ENCODE data around the gene PYY.
"Not testable (repeated sequence)": the region's sequence is repeated elsewhere in the genome, so short reads cannot be mapped to it uniquely, and the experiment has no call there.

PYY gene

GRCh38 chr17:43953746-43954145 lies at the start of gene PYY:
TSS of gene PYY (minus strand) at chr17:43953940. CDS start at chr17:43953483, 457 bp downstream.
- in situ Hi-C loops (cut with HindIII; ENCODE audit: low sequenced_read_pairs): loop anchor here (5.0 kb wide), 1 partner anchor 39 kb away; no protein-coding TSS in a partner anchor

GRCh38 chr17:44002141-44002848 lies 48.6 kb upstream of the PYY start:
- in situ Hi-C loops (cut with HindIII; ENCODE audit: low sequenced_read_pairs): no loop called here

- in situ Hi-C loops (cut with HindIII; ENCODE audit: low sequenced_read_pairs): no loop called here
Observed at GRCh38 chr17:44001461-44001920, 47.8 kb upstream of the PYY start.

- in situ Hi-C loops (cut with HindIII; ENCODE audit: low sequenced_read_pairs): no loop called here
Observed at GRCh38 chr17:44000871-44001460, 47.2 kb upstream of the PYY start.

DNA sequence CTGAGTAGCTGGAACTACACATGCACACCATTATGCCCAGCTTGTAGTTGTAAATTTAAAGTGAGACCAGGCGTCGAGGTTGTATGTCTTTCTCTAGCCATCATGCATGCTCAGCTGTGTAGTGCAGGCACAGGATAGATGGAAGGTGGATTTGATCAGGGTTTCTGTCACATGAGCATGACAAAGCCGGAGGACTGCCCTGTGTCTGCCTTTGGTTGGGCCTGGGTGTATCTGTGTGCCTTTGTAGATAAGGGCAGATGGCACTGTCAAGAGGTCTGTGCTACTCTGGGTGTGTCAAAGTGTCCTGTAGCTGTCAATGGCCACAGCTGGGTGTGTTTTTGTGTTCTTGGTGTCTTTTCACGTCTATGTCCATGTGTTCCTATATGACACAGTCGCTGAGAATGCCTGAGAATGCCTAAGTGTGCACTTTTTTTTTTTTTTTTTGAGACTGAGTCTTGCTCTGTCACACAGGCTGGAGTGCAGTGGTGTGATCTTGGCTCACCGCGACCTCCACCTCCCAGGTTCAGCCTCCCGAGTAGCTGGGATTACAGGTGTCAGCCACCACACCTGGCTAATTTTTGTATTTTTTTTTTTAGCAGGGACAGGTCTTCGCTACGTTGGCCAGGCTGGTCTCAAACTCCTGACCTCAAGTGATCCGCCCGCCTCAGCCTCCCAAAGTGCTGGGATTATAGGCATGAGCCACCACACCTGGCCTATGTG lies 46.6 kb upstream of the PYY start:
- in situ Hi-C loops (cut with HindIII; ENCODE audit: low sequenced_read_pairs): no loop called here

- in situ Hi-C loops (cut with HindIII; ENCODE audit: low sequenced_read_pairs): no loop called here
Observed at GRCh38 chr17:43999024-43999423, 45.3 kb upstream of the PYY start.

GRCh38 chr17:43998552-43998951 lies 44.8 kb upstream of the PYY start:
- in situ Hi-C loops (cut with HindIII; ENCODE audit: low sequenced_read_pairs): no loop called here

DNA sequence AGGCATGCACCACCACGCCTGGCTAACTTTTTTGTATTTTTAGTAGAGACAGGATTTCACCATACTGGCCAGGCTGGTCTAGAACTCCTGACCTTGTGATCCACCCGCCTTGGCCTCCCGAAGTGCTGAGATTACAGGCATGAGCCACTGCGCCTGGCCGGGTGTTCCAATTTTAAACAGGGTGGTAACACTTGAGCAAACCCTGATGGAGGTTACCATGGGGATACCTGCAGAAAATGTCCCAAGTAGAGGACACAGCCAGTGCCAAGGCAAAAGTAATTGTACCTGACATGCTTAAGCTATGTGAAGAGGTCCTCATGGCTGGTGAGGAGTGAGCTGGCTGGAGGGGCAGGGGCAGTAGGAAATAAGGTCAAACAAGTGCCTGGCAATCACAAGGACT lies 43.4 kb upstream of the PYY start:
- in situ Hi-C loops (cut with HindIII; ENCODE audit: low sequenced_read_pairs): not testable (repeated sequence)

GRCh38 chr17:43995150-43995471 lies 41.4 kb upstream of the PYY start:
- in situ Hi-C loops (cut with HindIII; ENCODE audit: low sequenced_read_pairs): no loop called here

- in situ Hi-C loops (cut with HindIII; ENCODE audit: low sequenced_read_pairs): loop anchor here (5.0 kb wide), 1 partner anchor 42 kb away; the partner anchor contains the start of gene PYY
Observed at GRCh38 chr17:43994272-43995149, 40.8 kb upstream of the PYY start.

- in situ Hi-C loops (cut with HindIII; ENCODE audit: low sequenced_read_pairs): loop anchor here (5.0 kb wide), 1 partner anchor 40 kb away; the partner anchor contains the start of gene PYY
Observed at GRCh38 chr17:43992641-43993040, 38.9 kb upstream of the PYY start.

- in situ Hi-C loops (cut with HindIII; ENCODE audit: low sequenced_read_pairs): no loop called here
Observed at GRCh38 chr17:43988301-43988700, 34.6 kb upstream of the PYY start.

DNA sequence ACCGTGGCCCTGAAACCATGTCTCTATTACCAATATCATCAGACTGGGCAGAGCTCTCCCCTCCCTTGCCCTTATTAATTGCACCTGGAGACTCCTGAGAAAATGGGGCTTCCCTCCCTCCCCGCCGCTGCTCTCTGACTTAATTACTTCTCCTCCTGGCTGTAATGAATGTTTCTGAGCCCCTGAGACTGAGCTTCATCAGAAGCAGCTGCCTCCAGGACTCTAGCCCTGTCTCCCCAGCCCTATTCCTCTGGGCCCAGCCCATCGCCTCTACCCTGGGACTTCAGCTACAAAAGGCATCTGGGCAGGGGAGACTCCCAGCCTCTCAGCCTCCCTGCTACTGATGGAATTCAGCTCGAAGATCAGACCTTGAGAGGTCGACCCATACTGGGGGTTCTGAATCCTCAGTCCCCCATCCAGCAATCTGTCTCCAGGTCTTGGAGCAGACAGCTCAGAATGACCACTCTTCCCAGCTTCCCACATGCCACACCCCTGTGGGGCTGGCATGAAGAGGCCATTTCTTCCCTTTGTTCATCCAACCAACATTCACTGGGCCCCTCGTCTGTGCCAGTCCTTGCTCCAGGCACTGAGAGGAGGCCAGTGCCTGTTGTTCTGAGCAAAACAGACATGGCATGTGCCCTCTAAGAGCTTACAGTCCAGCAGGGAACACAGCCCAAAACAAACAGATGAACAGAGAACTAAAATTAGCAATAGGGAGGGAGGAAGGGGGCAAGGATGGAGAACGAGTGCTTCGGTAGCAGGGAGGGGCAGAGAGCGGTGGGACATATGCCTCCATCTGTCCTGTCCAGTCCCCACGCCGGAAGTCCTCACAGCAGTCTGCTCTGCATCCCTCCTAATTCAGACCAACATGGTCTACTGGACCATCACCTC lies 33.6 kb upstream of the PYY start:
- in situ Hi-C loops (cut with HindIII; ENCODE audit: low sequenced_read_pairs): no loop called here

- in situ Hi-C loops (cut with HindIII; ENCODE audit: low sequenced_read_pairs): no loop called here
Observed at GRCh38 chr17:43986225-43986981, 32.7 kb upstream of the PYY start.

DNA sequence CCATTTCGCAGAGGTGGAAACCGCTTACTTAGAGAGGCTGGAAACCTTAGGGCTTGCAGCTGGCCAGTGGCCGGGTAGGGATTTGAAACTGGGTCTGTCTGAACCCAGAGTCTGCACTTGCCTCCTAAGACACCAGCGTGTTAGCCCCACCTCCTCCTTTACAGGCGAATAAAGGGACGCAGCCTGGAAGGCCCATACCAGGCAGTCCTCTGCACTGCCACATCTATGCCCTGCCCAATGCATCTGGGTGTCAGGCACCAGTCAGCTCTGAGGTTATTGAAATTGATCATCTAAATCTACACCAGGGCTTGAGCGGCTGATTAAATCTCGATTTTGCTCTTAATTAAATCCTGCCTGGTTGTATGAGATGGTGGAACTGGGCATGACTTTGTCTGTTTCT lies 30.8 kb upstream of the PYY start:
- in situ Hi-C loops (cut with HindIII; ENCODE audit: low sequenced_read_pairs): no loop called here

- in situ Hi-C loops (cut with HindIII; ENCODE audit: low sequenced_read_pairs): no loop called here
Observed at GRCh38 chr17:43983515-43984411, 30.0 kb upstream of the PYY start.

- in situ Hi-C loops (cut with HindIII; ENCODE audit: low sequenced_read_pairs): no loop called here
Observed at GRCh38 chr17:43983196-43983514, 29.4 kb upstream of the PYY start.

DNA sequence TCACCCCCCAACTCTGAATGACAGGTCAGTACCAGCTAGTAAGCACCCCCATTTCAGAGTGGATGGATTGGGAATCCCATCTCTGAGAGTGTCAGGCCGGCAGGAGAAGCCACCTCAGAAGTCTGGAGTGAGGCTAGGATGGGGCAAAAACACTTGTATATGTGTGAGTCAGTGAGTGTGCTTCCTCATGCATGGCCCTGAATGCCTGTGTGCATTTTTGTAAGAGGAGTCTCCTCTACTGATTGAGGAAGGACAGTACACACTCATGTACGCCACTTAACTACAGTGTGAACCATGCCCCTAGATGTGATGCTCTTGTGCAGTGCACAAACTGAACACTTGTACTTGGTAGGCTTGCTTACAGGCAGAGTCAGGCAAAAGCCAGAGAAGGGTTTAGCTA lies 28.4 kb upstream of the PYY start:
- in situ Hi-C loops (cut with HindIII; ENCODE audit: low sequenced_read_pairs): no loop called here

Measured in endothelial cell of hepatic sinusoid (primary cell).